H1 (cell line): Measurements from ENCODE around the gene PRDX2. TPM values are rescaled to one million over a fixed set of nuclear protein-coding genes. Genes with fewer than 3 reads are reported as not detected.

ENCODE experiments used
- CTCF ChIA-PET: fragments of 300-600 bp; sonication (Branson Sonifier 250); formaldehyde crosslinking; loops from one replicate; lab custom pipeline; 2021; ENCODE audit not compliant: partially characterized antibody; lab: Charles Lee
- POLR2A ChIA-PET: fragments of 300-600 bp; sonication (Branson Sonifier 250); formaldehyde crosslinking; loops from one replicate; lab custom pipeline; 2021; ENCODE audit warnings: inconsistent platforms; ENCODE audit not compliant: partially characterized antibody; lab: Charles Lee
- DNase-seq, 2 experiments: peaks; one replicate each; pipeline versions ENCODE4 v3.0.0 to v3.0.0-alpha.2; 2010 to 2022; ENCODE audit warnings: low spot score in 2 of 2, low read depth in 1 of 2, mixed read lengths in 1 of 2
- FAIRE-seq: peaks from 2 replicates; lab custom pipeline; 2011; peaks lifted over from hg19 to GRCh38; lab: Jason Lieb, UNC
- H2AFZ ChIP-seq: 2 replicates; pipeline ENCODE4 v1.8.1; 2012; ENCODE audit warnings: low read length, inconsistent platforms
- H2AK5ac ChIP-seq: 2 replicates; pipeline ENCODE4 v1.6.1; 2013; ENCODE audit warnings: low read depth, low read length
- H2BK120ac ChIP-seq: replicated peaks from 2 replicates; pipeline ENCODE3; 2013; ENCODE audit warnings: low read depth, low read length, inconsistent platforms
- H2BK12ac ChIP-seq: 2 replicates; pipeline ENCODE4 v1.6.1; 2013; ENCODE audit warnings: low read depth, low read length
- H2BK15ac ChIP-seq: 2 replicates; pipeline ENCODE4 v1.6.1; 2013; ENCODE audit warnings: low read length
- H2BK20ac ChIP-seq: 2 replicates; pipeline ENCODE4 v1.6.1; 2013; ENCODE audit warnings: low read length
- H2BK5ac ChIP-seq: 2 replicates; pipeline ENCODE4 v1.6.1; 2013; ENCODE audit warnings: low read depth, low read length
- H3K14ac ChIP-seq: 2 replicates; pipeline ENCODE4 v1.6.1; 2013; ENCODE audit warnings: inconsistent platforms; ENCODE audit not compliant: insufficient read length
- H3K18ac ChIP-seq: 2 replicates; pipeline ENCODE4 v1.6.1; 2013; ENCODE audit warnings: low read length; ENCODE audit errors: extremely low read depth
- H3K23ac ChIP-seq: 2 replicates; pipeline ENCODE4 v1.6.1; 2013; ENCODE audit warnings: inconsistent platforms; ENCODE audit not compliant: insufficient read length
- H3K23me2 ChIP-seq: 2 replicates; pipeline ENCODE4 v1.6.1; 2013; ENCODE audit warnings: low read depth, low read length
- H3K27ac ChIP-seq: 2 replicates; pipeline ENCODE4 v1.6.1; 2011; ENCODE audit warnings: low read depth, low read length, inconsistent platforms
- H3K27me3 ChIP-seq, 4 experiments: replicated peaks in 1 of 4; 1 replicate in 1 of 4; 2 replicates in 3 of 4; pipeline versions ENCODE4 v1.6.1 to v1.8.1; 2011 to 2013; ENCODE audit warnings: low read length in 3 of 4, mild to moderate bottlenecking in 3 of 4, inconsistent platforms in 2 of 4, mixed read lengths in 2 of 4, moderate library complexity in 1 of 4; ENCODE audit not compliant: control insufficient read depth in 3 of 4, insufficient read depth in 3 of 4; ENCODE audit errors: extremely low read depth in 1 of 4
- H3K36me3 ChIP-seq, 4 experiments: 2 replicates each; pipeline versions ENCODE4 v1.6.1 to v1.8.1; 2011 to 2013; ENCODE audit warnings: mild to moderate bottlenecking in 4 of 4, low read length in 3 of 4, moderate library complexity in 2 of 4, control low read depth in 1 of 4, inconsistent platforms in 1 of 4; ENCODE audit not compliant: insufficient read depth in 4 of 4, control insufficient read depth in 2 of 4
- H3K4ac ChIP-seq: replicated peaks from 2 replicates; pipeline ENCODE3; 2013; ENCODE audit warnings: low read length, low read depth, mixed read lengths, inconsistent platforms; ENCODE audit not compliant: insufficient read length
- H3K4me1 ChIP-seq, 4 experiments: replicated peaks in 1 of 4; 1 replicate in 1 of 4; 2 replicates in 3 of 4; pipeline versions ENCODE4 v1.6.1 to v1.8.1; 2011 to 2013; ENCODE audit warnings: low read length in 3 of 4, inconsistent platforms in 2 of 4, mixed read lengths in 1 of 4; ENCODE audit not compliant: insufficient read depth in 4 of 4, control insufficient read depth in 3 of 4
- H3K4me2 ChIP-seq, 2 experiments: 2 replicates each; pipeline versions ENCODE4 v1.6.1 to v1.8.1; 2011 to 2013; ENCODE audit warnings: low read depth in 2 of 2, low read length in 2 of 2, control low read depth in 1 of 2, inconsistent platforms in 1 of 2, mild to moderate bottlenecking in 1 of 2; ENCODE audit not compliant: insufficient read depth in 1 of 2
- H3K4me3 ChIP-seq, 4 experiments: fragments of 200-600, 300-600 bp in 1 of 4; sonication (generic), shearing (Covaris generic), sonication (Bioruptor Twin) in 1 of 4; 2 replicates each; pipeline versions ENCODE4 v1.5.1 to v1.8.1; 2011 to 2016; ENCODE audit warnings: low read length in 4 of 4, low read depth in 3 of 4, control low read depth in 2 of 4, inconsistent platforms in 2 of 4, mild to moderate bottlenecking in 2 of 4, mixed read lengths in 1 of 4, moderate library complexity in 1 of 4; ENCODE audit not compliant: insufficient read depth in 2 of 4; ENCODE audit errors: extremely low read depth in 1 of 4
- H3K56ac ChIP-seq: replicated peaks from 2 replicates; pipeline ENCODE3; 2013; ENCODE audit warnings: low read depth, mild to moderate bottlenecking, mixed read lengths, low read length, inconsistent platforms; ENCODE audit not compliant: insufficient read length
- H3K79me1 ChIP-seq: 2 replicates; pipeline ENCODE4 v1.6.1; 2013; ENCODE audit warnings: low read depth, low read length, control low read depth
- H3K79me2 ChIP-seq, 2 experiments: 2 replicates each; pipeline versions ENCODE4 v1.6.1 to v1.8.1; 2012 to 2013; ENCODE audit warnings: low read length in 2 of 2, mild to moderate bottlenecking in 2 of 2, inconsistent platforms in 1 of 2; ENCODE audit not compliant: insufficient read depth in 2 of 2, control insufficient read depth in 1 of 2
- H3K9ac ChIP-seq, 4 experiments: replicated peaks in 1 of 4; 1 replicate in 1 of 4; 2 replicates in 3 of 4; pipeline versions ENCODE4 v1.6.1 to v1.8.1; 2011 to 2013; ENCODE audit warnings: low read depth in 3 of 4, low read length in 3 of 4, control low read depth in 2 of 4, mild to moderate bottlenecking in 2 of 4, moderate library complexity in 2 of 4, inconsistent platforms in 1 of 4; ENCODE audit errors: extremely low read depth in 1 of 4
- H3K9me3 ChIP-seq, 2 experiments: 2 replicates each; pipeline versions ENCODE4 v1.6.1 to v1.8.1; 2012 to 2013; ENCODE audit warnings: mild to moderate bottlenecking in 2 of 2, moderate library complexity in 2 of 2, control low read depth in 1 of 2, inconsistent platforms in 1 of 2, low read depth in 1 of 2, low read length in 1 of 2, mixed read lengths in 1 of 2; ENCODE audit not compliant: insufficient read depth in 2 of 2
- H4K20me1 ChIP-seq, 2 experiments: replicated peaks in 1 of 2; 2 replicates each; pipeline versions ENCODE3 to v1.8.1; 2011 to 2013; ENCODE audit warnings: inconsistent platforms in 2 of 2, low read length in 2 of 2, mild to moderate bottlenecking in 1 of 2; ENCODE audit not compliant: insufficient read depth in 2 of 2, control insufficient read depth in 1 of 2
- H4K5ac ChIP-seq: 2 replicates; pipeline ENCODE4 v1.6.1; 2013; ENCODE audit warnings: low read length, low read depth, mixed read lengths, inconsistent platforms; ENCODE audit not compliant: insufficient read length
- H4K8ac ChIP-seq: 2 replicates; pipeline ENCODE4 v1.8.0; 2013; ENCODE audit warnings: mild to moderate bottlenecking, moderate library complexity, low read length, inconsistent platforms; ENCODE audit not compliant: insufficient read depth; ENCODE audit errors: extremely low read depth
- H4K91ac ChIP-seq: replicated peaks from 2 replicates; pipeline ENCODE3; 2013; ENCODE audit warnings: low read length, mixed read lengths, inconsistent platforms; ENCODE audit not compliant: insufficient read length
- ASH2L ChIP-seq: fragments of 200-600, 300-600 bp; sonication (generic); IDR thresholded peaks from one replicate; pipeline ENCODE4 v1.7.1; 2017; ENCODE audit warnings: low read length
- BRCA1 ChIP-seq: IDR thresholded peaks from 2 replicates; pipeline ENCODE4 v1.6.1; 2012; ENCODE audit warnings: low read depth, low read length, improper control_type of control experiment
- CHD2 ChIP-seq: IDR thresholded peaks from 2 replicates; pipeline ENCODE4 v1.6.1; 2012; ENCODE audit warnings: low read length, improper control_type of control experiment
- CREB1 ChIP-seq: IDR thresholded peaks from 2 replicates; pipeline ENCODE4 v1.6.1; 2012; ENCODE audit warnings: inconsistent platforms
- CTBP2 ChIP-seq: IDR thresholded peaks from 2 replicates; pipeline ENCODE4 v1.7.0; 2011; ENCODE audit warnings: borderline replicate concordance, mild to moderate bottlenecking, moderate library complexity, mixed read lengths, low read length; ENCODE audit not compliant: insufficient read depth, insufficient read length
- JUND ChIP-seq: IDR thresholded peaks from 2 replicates; pipeline ENCODE4 v1.6.1; 2011; ENCODE audit warnings: mild to moderate bottlenecking, improper control_type of control experiment, low read length
- SIRT6 ChIP-seq: IDR thresholded peaks from one replicate; pipeline ENCODE4 v1.7.1; 2012; ENCODE audit warnings: low read length, inconsistent platforms
- SP4 ChIP-seq: IDR thresholded peaks from 2 replicates; pipeline ENCODE4 v1.6.1; 2012; ENCODE audit warnings: low read length, inconsistent platforms
- TAF7 ChIP-seq: optimal IDR thresholded peaks from 2 replicates; pipeline ENCODE3; 2011; ENCODE audit warnings: low read depth, mild to moderate bottlenecking, inconsistent platforms, low read length, moderate library complexity, borderline replicate concordance
- YY1 ChIP-seq: IDR thresholded peaks from 2 replicates; pipeline ENCODE4 v1.6.1; 2011; ENCODE audit warnings: low read depth, mild to moderate bottlenecking, low read length
- ZNF274 ChIP-seq: IDR thresholded peaks from 2 replicates; pipeline ENCODE4 v1.7.0; 2012; ENCODE audit warnings: low read length, borderline replicate concordance; ENCODE audit errors: extremely low read depth
- WGBS, 2 experiments: shearing (Covaris generic) in 1 of 2; methylation state at CpG; one replicate each; pipeline versions ENCODE4 v1.1.6 to v1.1.7; 2013 to 2015; ENCODE audit warnings: low lambda C conversion rate in 2 of 2, mixed read lengths in 2 of 2, inconsistent platforms in 1 of 2, low coverage in 1 of 2, missing lambda C conversion rate in 1 of 2; ENCODE audit not compliant: insufficient replicate concordance in 2 of 2, insufficient coverage in 1 of 2, insufficient read length in 1 of 2; ENCODE audit errors: extremely low coverage in 1 of 2, missing lambda C conversion rate in 1 of 2; 5-methylcytosine and 5-hydroxymethylcytosine counted together
- polyA plus RNA-seq, 7 experiments: library from polyadenylated mRNA; depleted of rRNA in 3 of 7; stranded (reverse) in 5 of 7; unstranded in 2 of 7; fragments of >200 nt in 5 of 7; fragments of 200-250 nt in 2 of 7; gene quantifications; 1 replicate in 5 of 7; 2 replicates in 1 of 7; 4 replicates in 1 of 7; pipeline versions ENCODE4 v1.2.1 to v1.2.3, GENCODE V29; 2011 to 2013; ENCODE audit warnings: missing spikeins in 2 of 7, mixed read lengths in 2 of 7
- total RNA-seq: library from RNA; stranded (reverse); fragmentation: NEBNext Ultra II Directional; extraction: Animal tissue kit (Norgen Biotek cat#: 25700); gene quantifications from 2 replicates; pipeline ENCODE4 v1.2.1, GENCODE V29; 2021
- TF ChIP-seq, protein P1 (sequence below): IDR thresholded peaks from 2 replicates; pipeline ENCODE4 v1.6.1; 2011; ENCODE audit warnings: low read depth, mild to moderate bottlenecking, low read length; ENCODE audit not compliant: insufficient read depth
- TF ChIP-seq, protein P2 (sequence below): IDR thresholded peaks from 2 replicates; pipeline ENCODE4 v1.6.1; 2012; ENCODE audit warnings: inconsistent platforms

PRDX2 gene
- total and polyA plus RNA-seq, 2 of the 8 experiments (the other 6 are each of a cell fraction or from before 2014, with no cell fraction given): 380 to 748 TPM

DNA sequence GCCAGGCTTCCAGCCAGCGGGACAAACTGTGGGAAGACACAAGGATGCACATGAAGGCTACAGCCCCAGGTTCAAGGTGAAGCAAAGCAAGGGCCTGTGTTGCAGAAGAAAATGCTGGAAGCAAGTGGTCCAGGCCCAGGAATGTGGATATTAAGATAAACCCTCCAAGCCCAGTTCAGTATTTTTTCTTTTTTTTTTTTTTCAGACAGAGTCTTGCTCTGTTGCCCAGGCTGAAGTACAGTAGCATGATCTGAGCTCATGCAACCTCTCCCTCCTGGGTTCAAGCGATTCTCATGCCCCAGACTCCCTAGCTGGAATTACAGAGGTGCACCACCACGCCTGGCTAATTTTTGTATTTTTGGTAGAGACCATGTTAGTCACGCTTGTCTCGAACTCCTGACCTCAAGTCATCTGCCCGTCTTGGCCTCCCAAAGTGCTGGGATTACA, 4.4 kb downstream of the PRDX2 start:
- H3K56ac ChIP-seq: no peak overlapping the region
- peaks cover 8 to 19% (median 14%) of the 10 kb centered on the region in 4 experiments; a peak in 7 of 8 replicates for H3K36me3 ChIP-seq
- H3K23me2 ChIP-seq: peaks cover 24% of the 10 kb centered on the region
- H2BK5ac ChIP-seq: no peak overlapping the region
- no peak overlapping the region for H3K23ac ChIP-seq
- H4K91ac ChIP-seq: no peak overlapping the region
- H3K4me2 ChIP-seq: no peak overlapping the region
- no peak overlapping the region for H3K4ac ChIP-seq
- H2BK15ac ChIP-seq: no peak overlapping the region
- no peak overlapping the region for H3K18ac ChIP-seq
- H3K4me1 ChIP-seq: peaks cover 5 to 21% (median 13%) of the 10 kb centered on the region in 4 experiments
- no peak for FAIRE-seq
- H2BK12ac ChIP-seq: no peak overlapping the region
- no peak overlapping the region for H2BK120ac ChIP-seq
- H3K4me3 ChIP-seq: no peak overlapping the region
- POLR2A ChIA-PET: interaction anchor here (0.6 to 15.2 kb wide), 6 partner anchors 21 to 1199 kb away, joined by 3 to 317 read pairs (median 3); partner anchors contain the start of gene HOOK2
- no peak overlapping the region for H2BK20ac ChIP-seq
- H3K79me2 ChIP-seq: peaks cover 0 to 12% of the 10 kb centered on the region in 2 experiments; a peak in 2 of 4 replicates
- no peak overlapping the region for H2AFZ ChIP-seq
- no peak overlapping the region for H3K27ac ChIP-seq
- H4K5ac ChIP-seq: no peak overlapping the region
- H3K9ac ChIP-seq: no peak overlapping the region
- peaks cover 0 to 6% of the 10 kb centered on the region in 2 experiments for H4K20me1 ChIP-seq
- H3K9me3 ChIP-seq: no peaks in the 10 kb centered on the region
- 93% methylated on average over 6 of the region's 6 CpGs; no CpG with 5 or more reads in 1 of the 2 experiments for WGBS, 2 experiments
- no peak overlapping the region for H2AK5ac ChIP-seq
- CTCF ChIA-PET: interaction anchor here (0.9 to 17.9 kb wide), 13 partner anchors 10 to 125 kb away, joined by 3 to 288 read pairs (median 7); no protein-coding TSS in a partner anchor
- H3K27me3 ChIP-seq: peaks cover 0 to 5% (median 4%) of the 10 kb centered on the region in 4 experiments; a peak in 3 of 7 replicates
- H4K8ac ChIP-seq: no peak overlapping the region
- no peak overlapping the region for H3K14ac ChIP-seq
- no peak for DNase-seq
- H3K79me1 ChIP-seq: peaks cover 7% of the 10 kb centered on the region
- no peak for TF ChIP-seq SIRT6
- no peak for TF ChIP-seq BRCA1
- no peak for TF ChIP-seq JUND
- no peak for TF ChIP-seq CTBP2
- TF ChIP-seq ASH2L: no peak
- no peak for TF ChIP-seq CREB1
- no peak for TF ChIP-seq TAF7
- no peak for TF ChIP-seq ZNF274
- TF ChIP-seq, protein P1, sequence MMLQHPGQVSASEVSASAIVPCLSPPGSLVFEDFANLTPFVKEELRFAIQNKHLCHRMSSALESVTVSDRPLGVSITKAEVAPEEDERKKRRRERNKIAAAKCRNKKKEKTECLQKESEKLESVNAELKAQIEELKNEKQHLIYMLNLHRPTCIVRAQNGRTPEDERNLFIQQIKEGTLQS: no peak
- no peak for TF ChIP-seq YY1
- TF ChIP-seq, protein P2, sequence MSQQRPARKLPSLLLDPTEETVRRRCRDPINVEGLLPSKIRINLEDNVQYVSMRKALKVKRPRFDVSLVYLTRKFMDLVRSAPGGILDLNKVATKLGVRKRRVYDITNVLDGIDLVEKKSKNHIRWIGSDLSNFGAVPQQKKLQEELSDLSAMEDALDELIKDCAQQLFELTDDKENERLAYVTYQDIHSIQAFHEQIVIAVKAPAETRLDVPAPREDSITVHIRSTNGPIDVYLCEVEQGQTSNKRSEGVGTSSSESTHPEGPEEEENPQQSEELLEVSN: no peak
- no peak for TF ChIP-seq CHD2
- TF ChIP-seq SP4: no peak
